Activated CD4-positive, alpha-beta T cell treated with anti-CD3 and anti-CD28 coated beads for 1 hour (primary cell): ENCODE results near the gene LRP5.
"Not testable (repeated sequence)": the region's sequence is repeated elsewhere in the genome, so short reads cannot be mapped to it uniquely, and the experiment has no call there.

Source experiments
- DNase-seq: peaks from one replicate; pipeline ENCODE4 v3.0.0-alpha.2; 2020

Gene LRP5

DNA sequence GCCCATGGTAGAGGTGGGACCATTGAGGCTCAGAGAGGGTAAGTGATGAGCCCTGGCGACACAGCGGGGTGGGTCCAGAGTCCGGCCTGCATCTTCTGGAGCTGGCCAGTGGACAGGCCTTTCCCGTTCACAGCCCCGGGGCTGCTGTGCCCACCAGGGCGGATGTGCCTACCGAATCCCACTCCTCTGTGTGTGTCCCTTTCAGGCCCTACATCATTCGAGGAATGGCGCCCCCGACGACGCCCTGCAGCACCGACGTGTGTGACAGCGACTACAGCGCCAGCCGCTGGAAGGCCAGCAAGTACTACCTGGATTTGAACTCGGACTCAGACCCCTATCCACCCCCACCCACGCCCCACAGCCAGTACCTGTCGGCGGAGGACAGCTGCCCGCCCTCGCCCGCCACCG, 136.2 kb downstream of the LRP5 start:
- DNase-seq: no peak

DNA sequence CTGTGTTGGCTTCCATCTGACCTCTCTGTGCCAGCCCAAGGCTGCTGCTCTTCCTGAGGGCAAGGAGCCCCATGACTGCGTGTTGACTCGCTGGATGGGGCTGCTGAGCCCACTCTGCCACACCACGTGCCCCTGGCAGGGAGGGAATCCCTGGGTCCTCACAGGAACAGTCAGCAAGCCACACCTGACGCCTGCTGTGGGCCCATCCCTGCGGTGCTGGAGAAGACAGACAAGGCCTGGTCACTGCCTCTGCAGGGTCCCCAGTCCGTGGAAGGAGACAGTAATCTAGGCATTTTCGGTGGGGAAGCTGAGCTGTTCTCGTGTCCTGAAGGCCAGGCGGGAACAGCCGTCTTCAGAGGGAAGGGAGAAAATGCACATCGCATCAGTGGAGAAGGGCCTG, 137.6 kb downstream of the LRP5 start:
- DNase-seq: no peak

DNA sequence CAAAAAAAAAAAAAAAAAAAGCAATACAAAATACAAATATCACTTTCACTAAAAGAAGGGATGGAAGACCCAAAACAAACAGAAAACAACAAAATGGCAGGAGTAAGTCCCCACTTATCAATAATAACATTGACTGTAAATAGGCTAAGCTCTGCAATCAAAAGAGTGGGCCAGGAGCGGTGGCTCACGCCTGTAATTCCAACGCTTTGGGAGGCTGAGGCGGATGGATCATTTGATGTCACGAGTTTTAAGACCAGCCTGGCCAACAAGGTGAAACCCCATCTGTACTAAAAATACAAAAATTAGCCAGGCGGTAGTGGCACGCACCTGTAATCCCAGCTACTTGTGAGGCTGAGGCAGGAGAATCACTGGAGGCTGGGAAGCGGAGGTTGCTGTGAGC, 138.3 kb downstream of the LRP5 start:
- DNase-seq: no peak

DNA sequence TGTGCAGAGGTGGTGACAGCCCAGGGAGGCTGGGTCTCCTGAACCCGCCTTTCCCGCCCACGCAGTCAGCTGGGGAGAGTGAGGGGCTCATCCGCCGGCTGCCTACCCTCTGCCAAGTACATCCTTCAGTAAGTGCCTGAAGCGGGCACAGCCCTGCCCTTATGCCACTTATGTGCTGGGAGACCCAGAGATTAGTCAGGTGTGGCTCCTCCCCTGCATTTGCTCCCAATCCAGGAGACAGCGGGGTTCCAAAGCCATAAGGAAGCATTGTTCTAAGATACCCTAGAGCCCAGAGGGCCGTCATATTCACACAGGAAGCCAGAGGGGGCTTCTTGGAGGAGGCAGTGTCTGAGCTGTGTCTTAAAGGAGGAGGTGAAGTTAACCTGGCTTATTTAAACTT, 142.4 kb downstream of the LRP5 start:
- DNase-seq: no peak

DNA sequence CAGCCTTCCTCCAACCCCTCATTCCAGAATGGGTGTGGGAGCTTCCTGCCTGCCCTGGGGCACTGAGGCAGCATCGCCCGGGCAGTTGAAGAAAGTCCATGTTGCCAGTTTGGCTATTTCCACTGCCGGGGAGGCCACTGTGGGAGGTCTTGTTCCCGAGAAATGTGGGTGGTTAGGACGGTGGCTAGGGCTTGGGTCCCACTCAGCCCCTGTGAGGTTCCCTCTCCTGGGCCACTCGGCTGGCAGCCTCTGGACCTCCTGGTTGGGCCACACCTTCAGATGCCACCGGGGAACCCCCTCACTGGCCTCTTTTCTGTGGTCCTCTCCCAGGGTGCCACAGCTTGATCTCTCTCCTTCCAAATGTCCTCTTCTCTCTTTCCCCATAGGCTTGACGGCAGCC, 143.1 kb downstream of the LRP5 start:
- DNase-seq: no peak

DNA sequence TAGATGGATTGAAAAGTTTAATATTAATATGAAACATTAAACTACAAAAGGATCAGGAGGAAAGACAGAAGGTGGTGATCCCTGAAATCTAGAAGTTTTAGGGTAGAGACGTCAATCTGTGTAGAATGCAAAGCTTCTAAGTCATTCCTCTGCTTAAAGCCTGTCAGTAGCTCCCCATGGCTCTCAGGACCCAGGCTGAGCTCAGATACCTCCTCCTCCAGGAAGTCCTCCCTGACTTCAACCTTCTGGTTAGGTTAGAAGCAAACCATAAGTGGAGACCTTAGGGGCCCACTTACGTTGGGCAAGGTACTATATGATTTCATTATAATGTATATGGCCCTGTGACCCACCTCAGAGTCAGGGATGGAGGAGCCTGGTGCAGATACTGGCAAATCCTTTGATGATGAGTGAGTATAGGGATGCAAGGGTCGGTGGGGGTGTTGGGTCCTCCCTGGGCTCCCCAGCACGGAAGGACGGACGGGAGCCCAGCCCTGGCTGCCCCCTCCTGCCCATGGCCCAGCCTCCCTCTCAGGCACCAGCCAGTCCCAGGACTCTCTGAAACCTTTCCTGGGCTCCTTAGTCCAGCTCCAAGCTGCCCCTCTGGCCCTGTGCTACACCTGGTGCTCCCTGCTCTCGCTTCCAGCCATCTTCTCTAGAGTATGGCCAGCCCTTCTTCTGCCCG, 145.0 kb downstream of the LRP5 start:
- no peak for DNase-seq

DNA sequence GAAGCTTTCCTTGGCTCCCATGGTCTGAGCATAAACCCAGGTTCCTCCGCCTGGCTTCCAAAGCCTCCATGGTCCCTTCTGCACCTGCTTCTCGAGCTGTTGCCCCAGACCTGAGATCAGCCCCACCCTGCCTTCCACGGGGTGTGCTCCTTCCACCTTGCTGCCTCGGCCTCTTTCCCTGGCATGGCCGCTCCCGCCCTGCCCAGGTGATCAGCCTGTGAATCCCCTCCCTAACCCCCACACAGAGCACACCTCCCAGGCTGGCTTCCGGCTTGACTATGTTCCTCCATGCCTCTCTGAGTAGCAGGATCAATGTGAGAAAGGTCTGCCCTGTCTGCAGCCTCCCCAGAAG, 145.5 kb downstream of the LRP5 start:
- no peak for DNase-seq

DNA sequence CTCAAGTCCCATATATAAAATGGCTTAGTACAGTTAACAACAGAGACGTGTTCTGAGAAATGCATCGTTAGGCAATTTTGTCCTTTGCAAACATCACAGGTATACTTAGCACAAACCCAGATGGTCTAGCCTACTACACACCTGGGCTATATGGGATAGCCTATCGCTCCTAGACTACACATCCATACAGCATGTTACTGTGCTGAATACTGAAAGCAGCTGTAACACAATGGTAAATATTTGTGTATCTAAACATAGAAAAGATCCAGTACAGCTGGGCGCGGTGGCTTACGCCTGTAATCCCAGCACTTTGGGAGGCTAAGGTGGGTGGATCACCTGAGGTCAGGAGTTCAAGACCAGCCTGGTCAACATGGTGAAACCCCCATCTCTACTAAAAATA, 145.9 kb downstream of the LRP5 start:
- not testable (repeated sequence) for DNase-seq

DNA sequence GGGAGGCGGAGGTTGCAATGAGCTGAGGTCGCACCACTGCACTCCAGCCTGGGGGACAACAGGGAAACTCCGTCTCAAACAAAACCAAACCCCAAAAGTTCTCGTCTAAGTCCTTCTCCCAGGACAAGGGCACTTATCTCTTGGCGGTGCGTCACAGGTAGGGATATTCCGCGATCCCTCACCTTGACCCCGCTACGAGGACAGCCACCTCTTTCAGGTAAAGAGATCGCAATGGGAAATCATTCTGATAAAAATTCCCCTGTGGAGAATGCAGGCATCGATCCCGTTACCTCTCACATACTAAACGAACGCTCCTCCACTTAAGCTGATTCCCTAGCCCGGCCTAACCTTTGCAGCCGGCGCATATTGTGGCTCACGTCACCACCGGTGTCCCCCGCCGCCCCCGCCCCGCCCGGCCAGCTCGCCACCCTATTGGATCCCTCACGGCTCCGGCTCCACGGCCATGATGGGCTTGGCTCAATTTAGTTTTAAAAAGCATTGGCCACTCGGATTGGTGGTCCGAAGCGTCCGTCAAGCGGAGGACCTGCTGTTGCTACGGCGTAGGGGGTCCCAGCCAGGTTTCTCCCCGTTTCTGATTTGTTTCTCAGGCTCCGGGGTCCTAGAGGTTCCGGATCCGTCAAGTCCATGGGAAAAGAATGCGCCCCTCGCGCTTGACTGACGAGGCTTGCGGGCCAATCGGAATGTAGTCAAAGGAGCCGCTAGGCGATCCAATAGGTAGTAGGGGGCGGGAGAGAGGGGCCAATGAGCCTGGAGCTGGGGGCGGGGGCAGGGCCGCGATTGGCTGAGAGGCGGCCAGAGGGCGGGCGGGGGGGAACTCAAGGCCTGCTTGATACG, 147.7 kb downstream of the LRP5 start:
- peak; percentile 86 for DNase-seq

DNA sequence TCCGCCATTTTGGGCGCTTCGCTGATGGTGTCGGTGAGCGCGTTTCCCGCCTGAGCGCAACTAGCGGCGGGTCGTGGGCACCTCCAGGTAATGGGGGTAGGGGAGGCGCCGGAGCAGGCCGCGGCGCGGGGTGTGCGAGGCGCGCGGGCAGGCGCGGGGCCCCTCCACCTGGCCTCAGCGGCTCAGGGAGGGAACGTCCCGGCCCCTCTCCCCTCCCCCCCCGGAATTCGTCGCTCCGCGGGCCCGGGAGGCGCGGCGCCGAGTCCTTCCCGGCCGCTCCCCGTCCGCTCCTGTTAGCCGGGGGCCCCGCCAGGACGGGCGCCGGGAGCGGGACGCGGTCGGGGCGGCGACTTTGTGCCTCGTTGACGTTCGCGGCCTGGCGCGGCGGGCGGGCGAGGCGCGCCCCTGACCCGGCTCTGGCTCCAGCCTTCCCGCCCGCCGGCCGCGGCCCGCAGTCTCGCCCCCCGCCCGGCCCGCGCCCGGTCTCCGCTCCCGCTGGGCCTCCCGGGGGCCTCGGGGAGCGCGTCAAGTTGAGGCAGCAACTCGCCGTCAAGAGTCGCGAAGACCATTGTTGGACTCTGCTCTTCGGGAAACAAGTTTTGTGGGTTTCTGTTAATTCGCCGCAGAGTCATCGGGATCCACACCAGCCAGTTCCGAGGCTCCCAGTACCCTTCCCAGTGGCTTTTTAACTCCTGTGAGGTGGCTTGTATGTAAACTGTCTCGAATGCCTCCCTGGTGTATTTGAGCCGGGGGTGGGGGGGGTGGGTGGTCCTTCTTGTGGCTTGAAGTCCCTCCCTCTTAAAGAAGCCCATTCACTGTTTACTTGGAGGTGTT, 148.6 kb downstream of the LRP5 start, which contains the start of gene PPP6R3:
PPP6R3 (plus strand) TSS at position 12 of the 834 bp plus-strand sequence. CDS start 76,913 bp downstream, outside the sequence.
- no peak for DNase-seq

DNA sequence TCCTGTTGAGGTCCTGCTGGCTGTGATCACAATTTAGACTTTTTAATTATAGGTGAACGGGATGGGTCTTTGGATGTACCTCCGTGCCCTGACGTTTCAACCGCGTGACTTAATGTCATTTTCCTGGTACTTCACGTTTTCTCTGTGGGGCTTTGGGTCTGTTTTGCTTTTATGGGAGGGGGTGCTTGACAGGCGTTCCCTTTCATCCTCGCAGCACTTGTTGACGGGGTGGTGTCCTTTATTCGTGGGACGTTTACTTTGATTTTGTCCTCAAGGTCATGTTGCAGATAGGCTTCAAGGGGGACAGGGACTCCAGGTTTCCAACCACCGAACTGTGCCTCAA, 149.2 kb downstream of the LRP5 start:
- no peak for DNase-seq

DNA sequence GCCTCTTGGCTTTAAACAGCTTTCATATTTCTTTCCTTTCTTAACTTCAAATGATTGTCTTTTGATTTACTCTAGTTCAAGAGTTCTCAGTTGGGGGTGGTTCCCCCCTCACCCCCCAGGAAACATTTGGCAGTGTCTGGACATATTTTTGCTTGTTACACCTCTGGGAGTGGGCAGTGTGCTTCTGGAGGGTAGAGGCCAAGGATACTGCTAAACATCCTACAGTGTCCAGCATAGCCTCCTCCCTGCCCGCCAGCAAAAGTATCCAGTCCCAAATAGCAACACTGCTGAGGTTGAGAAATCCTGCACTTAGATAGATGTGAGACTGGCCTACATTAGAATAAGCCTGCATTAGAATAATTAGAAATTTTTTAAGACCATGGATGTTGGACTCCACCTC, 151.3 kb downstream of the LRP5 start:
- no peak for DNase-seq

DNA sequence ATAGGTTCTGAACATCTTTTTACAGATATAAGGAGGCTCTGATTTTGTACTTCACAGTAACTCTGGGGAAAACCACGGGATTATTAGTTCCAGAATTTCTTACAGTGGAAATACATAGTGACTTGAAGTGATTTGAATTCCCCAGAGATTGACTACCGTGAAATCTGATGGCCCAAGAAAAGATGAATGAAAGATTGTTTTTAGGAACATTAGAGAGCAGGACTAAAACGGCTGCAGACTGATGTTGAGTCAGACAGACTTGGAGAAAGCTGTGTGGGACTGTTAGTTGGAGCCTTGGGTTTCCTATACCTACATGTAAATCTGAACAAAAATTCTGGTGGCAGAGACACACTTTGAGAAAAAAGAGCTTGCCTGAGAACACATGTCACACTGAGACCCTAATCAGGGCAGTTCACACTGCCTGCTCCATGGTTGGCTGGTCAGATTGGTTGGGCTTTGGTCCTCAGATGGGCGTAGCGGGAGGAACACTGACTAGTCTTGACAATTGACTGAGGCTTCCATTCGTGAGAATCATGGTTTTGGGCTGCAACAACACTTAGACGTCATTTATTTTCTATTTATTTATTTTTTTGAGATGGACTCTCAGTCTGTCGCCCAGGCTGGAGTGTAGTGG, 154.9 kb downstream of the LRP5 start:
- no peak for DNase-seq

DNA sequence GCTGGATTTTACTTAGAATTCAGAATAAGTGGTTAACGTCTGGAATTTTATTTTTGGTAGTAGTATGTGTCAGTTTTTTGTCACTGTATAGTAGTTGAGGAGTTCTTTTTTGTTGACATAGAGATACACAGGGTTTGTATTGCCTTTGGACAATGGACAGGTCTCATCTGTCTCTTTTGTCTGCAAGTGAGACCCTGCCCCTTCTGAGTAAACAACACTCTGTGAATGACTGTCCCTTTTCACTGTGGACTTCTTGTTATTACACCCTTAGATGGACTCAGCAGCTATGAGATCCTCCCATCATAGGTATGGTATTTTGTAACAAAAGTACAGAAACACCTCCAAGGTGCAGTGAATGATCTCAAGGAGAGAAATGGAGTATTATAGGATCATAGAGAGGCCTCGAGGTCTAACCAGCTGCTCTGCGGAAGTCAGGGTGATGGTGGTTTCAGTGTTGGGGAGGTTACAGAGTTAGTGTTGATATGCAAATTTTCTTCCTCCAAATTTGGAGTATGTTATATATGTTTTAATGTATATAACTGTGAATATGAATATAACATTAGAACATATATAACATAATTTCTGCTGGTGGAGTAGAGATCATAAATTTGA, 155.9 kb downstream of the LRP5 start:
- DNase-seq: no peak

DNA sequence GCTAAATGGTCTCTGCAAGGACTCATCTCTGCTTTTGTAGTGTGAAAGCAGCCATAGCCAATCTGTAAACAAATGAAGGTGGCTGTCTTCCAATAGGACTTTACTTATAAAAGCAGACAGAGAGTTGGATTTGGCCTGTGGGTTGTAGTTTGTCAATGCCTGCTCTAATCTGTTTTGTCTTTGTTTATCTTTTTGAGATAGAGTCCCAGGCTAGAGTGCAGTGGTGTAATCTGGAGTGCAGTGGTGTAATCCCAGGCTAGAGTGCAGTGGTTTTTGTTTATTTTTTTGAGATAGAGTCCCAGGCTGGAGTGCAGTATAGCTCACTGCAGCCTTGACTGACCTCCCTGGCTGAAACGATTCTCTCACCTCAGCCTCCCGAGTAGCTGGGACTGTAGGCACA, 156.7 kb downstream of the LRP5 start:
- no peak for DNase-seq

DNA sequence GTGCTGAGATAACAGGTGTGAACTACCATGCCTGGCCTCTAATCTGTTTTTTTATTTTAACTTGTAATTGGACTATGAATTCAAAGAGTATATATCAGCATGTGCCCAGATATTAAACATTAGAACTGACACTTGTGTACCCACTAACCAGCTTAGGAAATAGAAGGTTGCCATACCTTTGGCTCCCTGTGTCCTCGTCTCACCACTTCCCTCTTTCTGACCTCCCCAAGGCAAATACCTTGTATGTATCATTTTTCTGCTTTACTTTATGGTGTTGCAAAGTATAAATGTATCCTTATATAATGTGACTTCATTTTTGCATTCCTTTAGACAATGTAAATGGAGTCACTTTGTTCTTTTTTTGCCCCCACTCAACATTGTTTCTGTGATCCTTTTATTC, 157.3 kb downstream of the LRP5 start:
- no peak for DNase-seq

DNA sequence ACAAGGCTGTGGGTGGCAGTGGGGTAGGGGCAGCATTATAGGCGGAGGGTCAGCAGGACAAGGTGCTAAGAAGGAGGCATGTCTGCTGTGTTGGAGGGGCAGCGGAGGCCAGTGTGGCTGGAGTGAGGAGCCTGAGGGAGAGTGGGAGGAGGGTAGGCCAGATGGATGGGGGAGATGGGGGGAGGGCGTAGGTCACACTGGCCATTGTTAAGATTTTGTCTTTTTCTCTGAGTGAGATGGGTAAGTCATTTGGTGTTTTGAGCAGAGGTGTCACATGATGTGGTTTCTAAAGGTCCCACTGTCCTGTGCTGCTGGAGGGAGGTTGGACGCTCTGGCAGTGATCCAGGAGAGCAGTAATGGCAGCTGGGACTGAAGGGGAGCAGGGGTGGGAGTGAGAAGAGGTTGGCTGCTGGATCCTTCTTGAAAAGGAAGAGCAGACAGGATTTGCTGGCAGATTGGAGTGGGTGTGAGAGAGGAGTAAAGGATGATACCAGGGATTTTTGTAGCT, 158.0 kb downstream of the LRP5 start:
- DNase-seq: no peak

DNA sequence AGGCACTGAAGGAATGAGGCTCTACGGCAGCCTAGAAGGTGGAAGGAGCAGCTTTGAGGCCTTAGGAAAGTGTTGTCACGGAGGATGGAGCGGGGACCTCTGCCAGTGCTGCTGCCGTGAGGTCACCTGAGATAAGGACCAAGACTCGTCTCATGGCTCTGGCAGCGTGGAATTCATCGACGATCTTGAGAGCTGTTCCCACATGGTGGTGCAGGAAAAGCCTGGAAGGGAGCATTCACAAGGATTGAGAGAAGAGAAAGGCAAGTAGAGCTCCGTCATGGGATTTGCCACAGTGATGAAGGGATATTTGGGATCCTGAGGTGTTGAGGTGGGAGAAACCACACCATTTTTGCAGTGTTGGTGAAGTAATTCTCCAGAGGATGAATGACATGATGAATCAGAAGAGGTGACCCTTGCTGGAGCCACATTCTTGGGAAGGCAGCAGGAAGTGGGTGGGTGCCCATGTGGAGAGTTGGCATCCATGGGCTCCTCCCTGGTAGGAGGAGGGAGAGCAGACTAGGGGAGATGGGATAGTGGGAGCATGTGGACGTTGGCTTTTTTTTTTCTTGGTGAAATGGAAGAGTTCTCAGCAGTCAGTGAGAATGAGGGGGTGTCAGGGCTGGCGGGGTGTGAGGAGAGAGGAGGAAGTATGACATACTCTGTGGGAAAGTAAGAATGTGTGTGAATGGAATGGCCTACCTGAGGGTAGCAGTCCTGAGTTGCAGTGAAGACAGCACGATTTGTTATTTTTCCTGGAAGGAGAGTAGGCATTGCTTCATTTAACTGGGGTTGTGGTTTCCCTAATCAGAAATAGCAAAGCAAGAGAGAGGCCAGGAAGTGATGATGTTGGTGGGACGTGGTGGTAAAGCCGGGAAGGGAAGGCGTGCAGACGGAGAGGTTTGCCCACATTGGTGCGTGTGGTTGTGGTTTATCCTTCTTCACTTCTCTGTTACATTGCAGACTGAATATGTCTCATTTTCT, 159.3 kb downstream of the LRP5 start:
- DNase-seq: no peak

DNA sequence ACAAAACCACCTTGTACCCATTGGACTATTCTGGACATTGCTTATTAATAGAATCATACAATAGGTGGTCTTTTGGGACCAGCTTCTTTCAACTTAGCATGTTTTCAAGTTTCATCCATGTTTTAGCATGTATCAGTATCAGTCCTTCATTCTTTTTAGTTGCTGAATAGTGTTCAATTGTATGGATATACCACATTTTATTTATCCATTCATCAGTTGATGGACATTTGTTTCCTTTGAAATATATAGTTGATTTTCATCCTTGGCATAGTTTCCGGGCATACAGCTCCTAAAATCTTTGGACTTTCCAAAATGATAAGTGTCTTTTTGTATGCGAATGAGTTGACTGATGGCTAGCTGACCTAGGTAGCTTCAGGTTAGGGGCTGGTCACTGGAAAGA, 160.4 kb downstream of the LRP5 start:
- no peak for DNase-seq

DNA sequence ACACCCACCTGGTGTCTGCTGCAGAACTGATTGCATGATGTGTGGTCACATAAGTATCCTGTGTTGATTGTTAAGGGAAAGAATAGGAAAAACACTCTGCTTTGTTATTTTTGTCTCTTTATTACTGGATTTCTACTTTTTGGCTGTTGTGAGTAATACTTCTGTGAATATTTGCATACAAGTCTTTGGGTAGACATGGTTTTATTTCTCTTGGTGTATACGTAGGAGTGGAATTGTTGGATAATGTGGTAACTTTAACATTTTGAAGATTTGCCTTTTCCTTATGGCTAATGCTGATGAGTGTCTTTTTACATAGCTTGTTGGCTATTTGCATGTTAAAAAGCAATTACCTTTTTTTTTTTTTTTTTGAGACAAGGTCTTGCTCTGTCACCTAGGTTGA, 161.3 kb downstream of the LRP5 start:
- DNase-seq: no peak

DNA sequence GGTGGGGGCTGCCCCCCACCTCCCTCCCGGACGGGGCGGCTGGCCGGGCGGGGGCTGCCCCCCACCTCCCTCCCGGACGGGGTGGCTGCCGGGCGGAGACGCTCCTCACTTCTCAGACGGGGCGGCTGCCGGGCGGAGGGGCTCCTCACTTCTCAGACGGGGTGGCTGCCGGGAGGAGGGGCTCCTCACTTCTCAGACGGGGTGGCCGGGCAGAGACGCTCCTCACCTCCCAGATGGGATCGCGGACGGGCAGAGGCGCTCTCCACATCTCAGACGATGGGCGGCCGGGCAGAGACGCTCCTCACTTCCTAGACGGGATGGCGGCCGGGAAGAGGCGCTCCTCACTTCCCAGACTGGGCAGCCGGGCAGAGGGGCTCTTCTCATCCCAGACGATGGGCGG, 163.2 kb downstream of the LRP5 start:
- DNase-seq: not testable (repeated sequence)
